Heart left ventricle (tissue), 13 donors: ENCODE data around the gene SPAG4.

Experiments used
- CTCF ChIP-seq, 12 donors: fragments of 200-600 bp; sonication (generic) in 4 of 12; IDR thresholded peaks; one replicate each; pipeline versions ENCODE4 v1.5.0 to v1.8.0; 2018 to 2022; ENCODE audit warnings: antibody characterized with exemption in 12 of 12, mild to moderate bottlenecking in 5 of 12
- POLR2A ChIP-seq, 2 donors: fragments of 450-650 bp; IDR thresholded peaks; one replicate each; pipeline ENCODE4 v1.6.1; 2017; ENCODE audit warnings: antibody characterized with exemption in 2 of 2, mild to moderate bottlenecking in 2 of 2, moderate library complexity in 2 of 2
- donor health status: ischemic (EF 13 %, LVEDD 7.1; RV severe dilation, severe dysfunction).
- donor health status: DM: no; HTN: yes; CAD: no.
- donor health status: DM: no; HTN: no; CAD: no.
- donor health status: ischemic (EF 25% LVEDD 6.9; RV normal size, moderate dysfunction).
- donor health status: ischemic (EF 25% LVEDD 5.7; RV mildly dilated, moderate dysfunction).
- donor health status: ischemic (EF 35%, LVEDD 5.7; RV mildly dilated, moderate dysfunction).
- donor health status: nonischemic (EF 11% LVEDD 7.7; RV severe dilation, severe dysfunction).
- donor health status: DM: yes; HTN: yes; CAD: no.
- donor health status: PGD.
- donor health status: ischemic (EF 29% LVEDD 5.4; RV normal size, mild dysfunction).
- donor health status: nonischemic (EF 23%, LVEDD 6.1; RV moderate dilation, normal function).

- TF ChIP-seq CTCF (IDR thresholded peaks at IDR 0.05) = no peak
- no peak for TF ChIP-seq POLR2A (IDR thresholded peaks at IDR 0.05)
These were observed 28.7 kb upstream of the SPAG4 start for GRCh38 chr20:35586751-35587425.
